Testis (tissue), 3 donors: Measurements from ENCODE around the gene CCN2. TPM values are rescaled to one million over a fixed set of nuclear protein-coding genes. Genes with fewer than 3 reads are reported as not detected.

Source experiments
- DNase-seq: peaks from one replicate; pipeline ENCODE4 v3.0.0-alpha.2; 2019
- H3K27ac ChIP-seq, 2 donors: fragments of 200-600 bp; sonication (generic); one replicate each; pipeline ENCODE4 v1.5.1; 2019
- H3K27me3 ChIP-seq: fragments of 200-600 bp; sonication (generic); one replicate; pipeline ENCODE4 v1.5.1; 2019
- H3K36me3 ChIP-seq: fragments of 200-600 bp; sonication (generic); one replicate; pipeline ENCODE4 v1.5.1; 2017; ENCODE audit warnings: low read depth; ENCODE audit errors: missing control alignments
- H3K4me1 ChIP-seq: fragments of 200-600 bp; sonication (generic); one replicate; pipeline ENCODE4 v1.5.1; 2019
- H3K4me3 ChIP-seq, 2 donors: fragments of 200-600 bp; sonication (generic); one replicate each; pipeline ENCODE4 v1.5.1; 2017 to 2019
- H3K9me3 ChIP-seq: fragments of 200-600 bp; sonication (generic); one replicate; pipeline ENCODE4 v1.5.1; 2017
- CTCF ChIP-seq, 3 experiments: fragments of 450-650 bp in 2 of 3; fragments of 200-600 bp in 1 of 3; sonication (generic) in 1 of 3; IDR thresholded peaks; one replicate each; pipeline ENCODE4 v1.5.1; 2016 to 2019; ENCODE audit warnings: antibody characterized with exemption in 3 of 3, mild to moderate bottlenecking in 2 of 3, moderate library complexity in 1 of 3
- POLR2A ChIP-seq: fragments of 450-650 bp; IDR thresholded peaks from one replicate; pipeline ENCODE4 v1.6.1; 2017; ENCODE audit warnings: antibody characterized with exemption, mild to moderate bottlenecking, moderate library complexity
- WGBS, 2 donors: methylation state at CpG; one replicate each; pipeline ENCODE4 v1.1.5; 2018; 5-methylcytosine and 5-hydroxymethylcytosine counted together
- intact Hi-C: fragments of 100-400 bp; cut with DNase I; formaldehyde crosslinking; loops from one replicate; pipeline ENCODE4 v1.15.1; 2023; ENCODE audit warnings: low total_unique reads
- polyA plus RNA-seq: library from polyadenylated mRNA; stranded (reverse); fragments of 350-450 nt; fragmentation: Illumina TruSeq; extraction: RNeasy Lipid Tissue Mini Kit (QIAGEN cat#74804); gene quantifications from one replicate; pipeline ENCODE4 v1.2.3, GENCODE V29; 2014; ENCODE audit warnings: low read depth, low replicate concordance; ENCODE audit not compliant: insufficient read depth
- total RNA-seq, 2 donors: library from RNA; depleted of rRNA; stranded (reverse); fragments of >200 nt; gene quantifications; one replicate each; pipeline ENCODE4 v1.2.3, GENCODE V29; 2016

CCN2 gene
- total and polyA plus RNA-seq, 3 donors from 2014 or later = 39.1 to 50.4 (median 50.2) TPM

- intact Hi-C loops = no loop called here
- TF ChIP-seq POLR2A = no peak
- TF ChIP-seq CTCF (IDR thresholded peaks at IDR 0.05) = peak; percentile 45 to 49 (median 47)
- H3K4me1 ChIP-seq = no peaks in the 10 kb centered on the region
- no peaks in the 10 kb centered on the region for H3K9me3 ChIP-seq
- no peaks in the 10 kb centered on the region for H3K36me3 ChIP-seq
- WGBS, 2 donors = 3 to 5% methylated on average over 15 to 42 of the region's 42 CpGs
- peak overlapping the region; percentile 73 to 81 for H3K4me3 ChIP-seq
- H3K27me3 ChIP-seq = no peaks in the 10 kb centered on the region
- H3K27ac ChIP-seq = peak overlapping the region; percentile 75 to 91
- DNase-seq = peak; percentile 88
Measured at GRCh38 chr6:131949909-131950766, 1.0 kb downstream of the CCN2 start.

GRCh38 chr6:131949620-131949908 lies 1.6 kb downstream of the CCN2 start:
- peak overlapping the region; percentile 73 to 81 for H3K4me3 ChIP-seq
- H3K4me1 ChIP-seq = no peaks in the 10 kb centered on the region
- TF ChIP-seq POLR2A = no peak
- TF ChIP-seq CTCF (IDR thresholded peaks at IDR 0.05) = no peak
- no peak for DNase-seq
- no peaks in the 10 kb centered on the region for H3K27me3 ChIP-seq
- H3K9me3 ChIP-seq = no peaks in the 10 kb centered on the region
- WGBS, 2 donors = 21 to 35% methylated on average over 3 of the region's 3 CpGs
- no peaks in the 10 kb centered on the region for H3K36me3 ChIP-seq
- peak overlapping the region; percentile 75 to 91 for H3K27ac ChIP-seq
- intact Hi-C loops = no loop called here

GRCh38 chr6:131948692-131949619 lies 2.2 kb downstream of the CCN2 start:
- H3K4me3 ChIP-seq = peak overlapping the region; percentile 73 to 81
- H3K9me3 ChIP-seq = no peaks in the 10 kb centered on the region
- H3K4me1 ChIP-seq = no peaks in the 10 kb centered on the region
- 26 to 37% methylated on average over 18 of the region's 18 CpGs for WGBS, 2 donors
- TF ChIP-seq CTCF (IDR thresholded peaks at IDR 0.05) (no peak), POLR2A (no peak)
- no peaks in the 10 kb centered on the region for H3K27me3 ChIP-seq
- DNase-seq = no peak
- H3K36me3 ChIP-seq = no peaks in the 10 kb centered on the region
- H3K27ac ChIP-seq = peak overlapping the region; percentile 75 to 91
- intact Hi-C loops = no loop called here

- no peaks in the 10 kb centered on the region for H3K36me3 ChIP-seq
- H3K27ac ChIP-seq = peak overlapping the region in 1 of 2 donors; percentile 5
- no peaks in the 10 kb centered on the region for H3K9me3 ChIP-seq
- H3K27me3 ChIP-seq = no peaks in the 10 kb centered on the region
- intact Hi-C loops = no loop called here
- WGBS, 2 donors = 68 to 69% methylated on average over 3 of the region's 3 CpGs
- no peak for DNase-seq
- no peaks in the 10 kb centered on the region for H3K4me1 ChIP-seq
- H3K4me3 ChIP-seq = peak overlapping the region; percentile 73 to 81
- TF ChIP-seq CTCF (IDR thresholded peaks at IDR 0.05) (no peak), POLR2A (no peak)
Measured at GRCh38 chr6:131947986-131948661, 3.0 kb downstream of the CCN2 start.
